Natural killer cell (primary cell): ENCODE data around the gene CCSAP. TPM values are rescaled to one million over a fixed set of nuclear protein-coding genes. Genes with fewer than 3 reads are reported as not detected.

Experiments
- ATAC-seq, 3 donors: fragments of 150-1000 bp in 2 of 3; fragments of 200-7000 bp in 1 of 3; cut with Tn5 transposase; 1 replicate in 1 of 3; 2 replicates in 2 of 3; pipeline ENCODE4 v1.10.0; 2021; ENCODE audit warnings: mild to moderate bottlenecking in 2 of 3, moderate library complexity in 2 of 3
- DNase-seq, 2 donors: peaks; one replicate each; pipeline versions ENCODE4 v3.0.0 to v3.0.0-alpha.2; 2013 to 2021; ENCODE audit warnings: mixed read lengths in 1 of 2
- H3K27ac ChIP-seq: one replicate; pipeline ENCODE4 v1.5.1; 2013; ENCODE audit warnings: mild to moderate bottlenecking, low read length
- H3K27me3 ChIP-seq: one replicate; pipeline ENCODE4 v1.6.1; 2013; ENCODE audit warnings: low read length; ENCODE audit not compliant: control insufficient read depth, insufficient read depth
- H3K36me3 ChIP-seq: one replicate; pipeline ENCODE4 v1.6.1; 2013; ENCODE audit warnings: low read length; ENCODE audit not compliant: control insufficient read depth, insufficient read depth
- H3K4me1 ChIP-seq: one replicate; pipeline ENCODE4 v1.6.1; 2013; ENCODE audit warnings: low read length; ENCODE audit not compliant: control insufficient read depth, insufficient read depth
- H3K4me3 ChIP-seq: one replicate; pipeline ENCODE4 v1.5.1; 2013; ENCODE audit warnings: low read length
- H3K9me3 ChIP-seq: one replicate; pipeline ENCODE4 v1.6.1; 2013; ENCODE audit warnings: low read length; ENCODE audit not compliant: control insufficient read depth, insufficient read depth
- H3K27ac Mint-ChIP-seq, 2 donors: one replicate each; pipeline ENCODE4 v1.8.0; 2022; ENCODE audit warnings: mild to moderate bottlenecking in 2 of 2, mixed read lengths in 2 of 2, moderate library complexity in 1 of 2
- H3K27me3 Mint-ChIP-seq, 2 donors: one replicate each; pipeline ENCODE4 v1.8.0; 2022; ENCODE audit warnings: low read depth in 2 of 2, mixed read lengths in 2 of 2
- H3K36me3 Mint-ChIP-seq: one replicate; pipeline ENCODE4 v1.8.0; 2022; ENCODE audit warnings: mixed read lengths
- H3K4me1 Mint-ChIP-seq, 2 donors: one replicate each; pipeline ENCODE4 v1.8.0; 2022; ENCODE audit warnings: mixed read lengths in 2 of 2
- H3K4me3 Mint-ChIP-seq: one replicate; pipeline ENCODE4 v1.8.0; 2022; ENCODE audit warnings: mild to moderate bottlenecking, moderate library complexity, mixed read lengths
- H3K9me3 Mint-ChIP-seq, 2 donors: one replicate each; pipeline ENCODE4 v1.8.0; 2022; ENCODE audit warnings: mixed read lengths in 2 of 2
- CTCF ChIP-seq: fragments of 200-600 bp; IDR thresholded peaks from one replicate; pipeline ENCODE4 v1.8.0; 2022; ENCODE audit warnings: antibody characterized with exemption
- WGBS: methylation state at CpG from one replicate; pipeline ENCODE4 v1.1.7; 2013; ENCODE audit warnings: missing lambda C conversion rate; ENCODE audit not compliant: insufficient coverage; 5-methylcytosine and 5-hydroxymethylcytosine counted together
- intact Hi-C: fragments of 100-400 bp; cut with micrococcal nuclease; formaldehyde crosslinking; loops from one replicate; pipeline ENCODE4 v1.14.2; 2022
- total RNA-seq, 4 donors: library from RNA; stranded (reverse); fragments of 120-200 nt in 1 of 4; gene quantifications; one replicate each; pipeline versions ENCODE4 v1.2.3 to v1.2.4, GENCODE V29; 2013 to 2022

The CCSAP gene
- total RNA-seq, 3 donors from 2014 or later (not counting 1 experiment from before 2014, with no cell fraction given), result 6.8 to 14.0 (median 10.2) TPM

GRCh38 chr1:229349463-229350385 lies 6.9 kb upstream of the CCSAP start:
- ATAC-seq (no peak), DNase-seq (no peak)
- Histone ChIP-seq H3K36me3 (no peaks in the 10 kb centered on the region), H3K9me3 (no peaks in the 10 kb centered on the region), H3K4me3 (no peak overlapping the region), H3K27me3 (peaks cover 8% of the 10 kb centered on the region), H3K27ac (no peak overlapping the region), H3K4me1 (no peaks in the 10 kb centered on the region)
- Mint-ChIP-seq H3K27me3 (peaks cover 38 to 56% of the 10 kb centered on the region in 2 donors), H3K36me3 (peaks cover 5% of the 10 kb centered on the region), H3K4me1 (no peaks in the 10 kb centered on the region), H3K4me3 (no peak overlapping the region), H3K9me3 (peaks cover 0 to 2% of the 10 kb centered on the region in 2 donors), H3K27ac (no peak overlapping the region)
- no peak for TF ChIP-seq CTCF
- 87% methylated on average over 8 of the region's 8 CpGs for WGBS
- intact Hi-C loops, result no loop called here

DNA sequence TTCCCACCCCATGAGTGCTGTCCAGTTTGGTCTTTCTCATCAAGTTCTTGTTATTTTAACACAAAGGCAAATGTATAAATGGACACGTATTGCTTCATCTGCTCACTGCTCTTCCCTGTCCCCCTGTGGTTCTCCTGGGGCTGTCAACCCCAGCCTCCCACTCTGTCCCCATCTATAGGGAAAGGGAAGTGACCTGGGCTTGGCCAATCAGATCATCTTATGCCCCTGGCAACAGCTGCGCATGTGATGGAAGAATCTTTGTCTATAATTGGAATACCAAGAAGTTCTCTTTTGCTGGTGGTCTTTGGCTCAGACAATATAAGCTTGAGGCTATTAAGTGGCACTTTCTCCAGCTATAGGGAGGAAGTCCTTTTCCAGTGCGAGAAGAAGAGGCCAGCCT lies 4.7 kb upstream of the CCSAP start:
- Histone ChIP-seq H3K4me3 (no peak overlapping the region), H3K4me1 (peaks cover 9% of the 10 kb centered on the region), H3K36me3 (no peaks in the 10 kb centered on the region), H3K9me3 (no peaks in the 10 kb centered on the region), H3K27me3 (peaks cover 3% of the 10 kb centered on the region), H3K27ac (no peak overlapping the region)
- ATAC-seq, result no peak
- intact Hi-C loops, result no loop called here
- Mint-ChIP-seq H3K9me3 (no peaks in the 10 kb centered on the region), H3K4me3 (no peak overlapping the region), H3K4me1 (peaks cover 8% of the 10 kb centered on the region in 2 donors), H3K27ac (no peak overlapping the region), H3K27me3 (peaks cover 30 to 42% of the 10 kb centered on the region in 2 donors), H3K36me3 (no peaks in the 10 kb centered on the region)
- TF ChIP-seq CTCF, result no peak
- 78% methylated on average over 3 of the region's 3 CpGs for WGBS
- no peak for DNase-seq

GRCh38 chr1:229344937-229345684 lies 2.3 kb upstream of the CCSAP start:
- no peaks in the 10 kb centered on the region for H3K36me3 ChIP-seq
- H3K36me3 Mint-ChIP-seq, result no peaks in the 10 kb centered on the region
- no peaks in the 10 kb centered on the region for H3K9me3 ChIP-seq
- TF ChIP-seq CTCF, result no peak
- no peak overlapping the region for H3K27ac Mint-ChIP-seq
- H3K4me1 Mint-ChIP-seq, result peaks cover 21 to 23% of the 10 kb centered on the region in 2 donors
- H3K27me3 ChIP-seq, result peaks cover 3% of the 10 kb centered on the region
- intact Hi-C loops, result loop anchor here (5.0 kb wide), 2 partner anchors 73 to 137 kb away; partner anchors contain the start of gene RAB4A
- peak overlapping the region; percentile 63 for H3K4me3 Mint-ChIP-seq
- no peaks in the 10 kb centered on the region for H3K9me3 Mint-ChIP-seq
- 84% methylated on average over 8 of the region's 8 CpGs for WGBS
- peaks cover 21% of the 10 kb centered on the region for H3K4me1 ChIP-seq
- H3K27ac ChIP-seq, result no peak overlapping the region
- H3K4me3 ChIP-seq, result no peak overlapping the region
- peaks cover 28 to 30% of the 10 kb centered on the region in 2 donors for H3K27me3 Mint-ChIP-seq
- no peak for ATAC-seq
- no peak for DNase-seq
